ENCODE measurements around the gene TLE6.
"Not testable (repeated sequence)": the region's sequence is repeated elsewhere in the genome, so short reads cannot be mapped to it uniquely, and the experiment has no call there.

Gene TLE6

DNA sequence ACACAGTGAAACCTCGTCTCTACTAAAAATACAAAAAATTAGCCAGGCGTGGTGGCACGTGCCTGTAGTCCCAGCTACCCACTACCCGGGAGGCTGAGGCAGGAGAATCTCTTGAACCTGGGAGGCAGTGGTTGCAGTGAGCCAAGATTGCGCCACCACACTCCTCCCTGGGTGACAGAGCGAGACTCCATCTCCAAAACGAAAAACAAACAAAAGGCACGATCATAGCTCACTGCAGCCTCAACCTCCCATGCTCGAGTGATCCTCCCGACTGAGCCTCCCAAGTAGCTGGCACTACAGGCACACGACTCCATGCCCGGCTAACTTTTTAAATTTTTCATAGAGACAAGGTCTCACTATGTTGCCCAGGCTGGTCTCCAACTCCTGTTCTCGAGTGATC lies 34.7 kb downstream of the TLE6 start:
- not testable (repeated sequence) for H2BK15ac ChIP-seq (ENCODE audit: low read length); H2BK120ac ChIP-seq (ENCODE audit: low read depth, low read length); H3K4ac ChIP-seq (ENCODE audit: low read length); H3K14ac ChIP-seq (ENCODE audit: low read length); H3K79me1 ChIP-seq (ENCODE audit: low read depth, low read length); H4K91ac ChIP-seq (ENCODE audit: low read depth, low read length, poor library complexity); H2AFZ ChIP-seq (ENCODE audit: low read length); H3K36me3 ChIP-seq (replicated peaks in 1 of 2; ENCODE audit: control insufficient read depth in 2 of 2, insufficient read depth in 2 of 2, low read length in 2 of 2); H3K9me3 ChIP-seq (replicated peaks in 1 of 2; ENCODE audit: control insufficient read depth in 2 of 2, insufficient read depth in 1 of 2, low read depth in 1 of 2, low read length in 2 of 2); H4K8ac ChIP-seq (ENCODE audit: low read depth, low read length); H3K23ac ChIP-seq (ENCODE audit: low read depth, low read length, poor library complexity); DNase-seq (ENCODE audit: low spot score); H2BK5ac ChIP-seq (ENCODE audit: low read length); H3K4me3 ChIP-seq (ENCODE audit: low read length in 2 of 2); H3K4me2 ChIP-seq (ENCODE audit: insufficient read depth, low read length, poor library complexity, severe bottlenecking); H2BK12ac ChIP-seq (ENCODE audit: low read length); H3K9ac ChIP-seq (ENCODE audit: low read depth, low read length, poor library complexity); H3K18ac ChIP-seq (ENCODE audit: low read length); H3K27ac ChIP-seq (replicated peaks; ENCODE audit: low read length)
- no CpG with 5 or more reads among the region's 13 CpGs for WGBS, 2 donors (ENCODE audit: extremely low coverage in 2 of 2, insufficient read length in 2 of 2, insufficient replicate concordance in 1 of 2)
- Histone ChIP-seq H3K4me1 (ENCODE audit: control insufficient read depth in 2 of 2, insufficient read depth in 1 of 2, low read depth in 1 of 2, low read length in 2 of 2) (peaks cover 0 to 12% of the 10 kb centered on the region in 2 donors), H3K27me3 (ENCODE audit: control insufficient read depth in 3 of 3, insufficient read depth in 3 of 3, low read depth in 1 of 3, low read length in 3 of 3) (peaks cover 0 to 21% (median 2%) of the 10 kb centered on the region in 3 experiments), H2AK5ac (ENCODE audit: low read depth, low read length) (peak overlapping the region; percentile 51)

- Histone ChIP-seq H2BK120ac (ENCODE audit: low read depth, low read length) (no peak overlapping the region), H2BK15ac (ENCODE audit: low read length) (peak overlapping the region; percentile 62), H4K91ac (ENCODE audit: low read depth, low read length, poor library complexity) (no peak overlapping the region), H2AK5ac (ENCODE audit: low read depth, low read length) (peak overlapping the region; percentile 51), H2BK12ac (ENCODE audit: low read length) (peak overlapping the region; percentile 14), H3K4ac (ENCODE audit: low read length) (no peak overlapping the region), H3K4me1 (ENCODE audit: control insufficient read depth in 2 of 2, insufficient read depth in 1 of 2, low read depth in 1 of 2, low read length in 2 of 2) (peaks cover 0 to 12% of the 10 kb centered on the region in 2 donors), H3K18ac (ENCODE audit: low read length) (peak overlapping the region; percentile 15), H3K4me2 (ENCODE audit: insufficient read depth, low read length, poor library complexity, severe bottlenecking) (no peak overlapping the region), H2AFZ (ENCODE audit: low read length) (peak overlapping the region; percentile 41), H3K27ac (replicated peaks; ENCODE audit: low read length) (no peak overlapping the region), H3K27me3 (ENCODE audit: control insufficient read depth in 3 of 3, insufficient read depth in 3 of 3, low read depth in 1 of 3, low read length in 3 of 3) (peaks cover 0 to 21% (median 2%) of the 10 kb centered on the region in 3 experiments), H3K36me3 (replicated peaks in 1 of 2; ENCODE audit: control insufficient read depth in 2 of 2, insufficient read depth in 2 of 2, low read length in 2 of 2) (no peaks in the 10 kb centered on the region), H3K9ac (ENCODE audit: low read depth, low read length, poor library complexity) (peak overlapping the region; percentile 7), H3K9me3 (replicated peaks in 1 of 2; ENCODE audit: control insufficient read depth in 2 of 2, insufficient read depth in 1 of 2, low read depth in 1 of 2, low read length in 2 of 2) (no peaks in the 10 kb centered on the region), H4K8ac (ENCODE audit: low read depth, low read length) (no peak overlapping the region), H2BK5ac (ENCODE audit: low read length) (no peak overlapping the region), H3K23ac (ENCODE audit: low read depth, low read length, poor library complexity) (no peak overlapping the region), H3K4me3 (ENCODE audit: low read length in 2 of 2) (no peak overlapping the region), H3K79me1 (ENCODE audit: low read depth, low read length) (no peaks in the 10 kb centered on the region), H3K14ac (ENCODE audit: low read length) (no peak overlapping the region)
- WGBS, 2 donors (ENCODE audit: extremely low coverage in 2 of 2, insufficient read length in 2 of 2, insufficient replicate concordance in 1 of 2), result no CpG with 5 or more reads among the region's 16 CpGs
- no peak for DNase-seq (ENCODE audit: low spot score)
Observed at GRCh38 chr19:3012621-3013262, 35.4 kb downstream of the TLE6 start.

GRCh38 chr19:3013263-3013725 lies 35.9 kb downstream of the TLE6 start:
- H2BK120ac ChIP-seq (ENCODE audit: low read depth, low read length), result no peak overlapping the region
- H3K27ac ChIP-seq (replicated peaks; ENCODE audit: low read length), result no peak overlapping the region
- no peak overlapping the region for H3K14ac ChIP-seq (ENCODE audit: low read length)
- H2AK5ac ChIP-seq (ENCODE audit: low read depth, low read length), result no peak overlapping the region
- H3K36me3 ChIP-seq (replicated peaks in 1 of 2; ENCODE audit: control insufficient read depth in 2 of 2, insufficient read depth in 2 of 2, low read length in 2 of 2), result no peaks in the 10 kb centered on the region
- H4K91ac ChIP-seq (ENCODE audit: low read depth, low read length, poor library complexity), result no peak overlapping the region
- H2BK12ac ChIP-seq (ENCODE audit: low read length), result no peak overlapping the region
- no peak overlapping the region for H3K4ac ChIP-seq (ENCODE audit: low read length)
- H3K4me3 ChIP-seq (ENCODE audit: low read length in 2 of 2), result no peak overlapping the region
- peaks cover 0 to 21% (median 2%) of the 10 kb centered on the region in 3 experiments for H3K27me3 ChIP-seq (ENCODE audit: control insufficient read depth in 3 of 3, insufficient read depth in 3 of 3, low read depth in 1 of 3, low read length in 3 of 3)
- no peak overlapping the region for H2BK5ac ChIP-seq (ENCODE audit: low read length)
- H3K18ac ChIP-seq (ENCODE audit: low read length), result peak overlapping the region; percentile 68
- no peak overlapping the region for H2BK15ac ChIP-seq (ENCODE audit: low read length)
- no peak overlapping the region for H3K23ac ChIP-seq (ENCODE audit: low read depth, low read length, poor library complexity)
- H3K9me3 ChIP-seq (replicated peaks in 1 of 2; ENCODE audit: control insufficient read depth in 2 of 2, insufficient read depth in 1 of 2, low read depth in 1 of 2, low read length in 2 of 2), result no peaks in the 10 kb centered on the region
- H4K8ac ChIP-seq (ENCODE audit: low read depth, low read length), result no peak overlapping the region
- no peak overlapping the region for H3K9ac ChIP-seq (ENCODE audit: low read depth, low read length, poor library complexity)
- no peaks in the 10 kb centered on the region for H3K79me1 ChIP-seq (ENCODE audit: low read depth, low read length)
- no peak overlapping the region for H3K4me2 ChIP-seq (ENCODE audit: insufficient read depth, low read length, poor library complexity, severe bottlenecking)
- no peak for DNase-seq (ENCODE audit: low spot score)
- peak overlapping the region; percentile 41 for H2AFZ ChIP-seq (ENCODE audit: low read length)
- H3K4me1 ChIP-seq (ENCODE audit: control insufficient read depth in 2 of 2, insufficient read depth in 1 of 2, low read depth in 1 of 2, low read length in 2 of 2), result peaks cover 0 to 12% of the 10 kb centered on the region in 2 donors
- no CpG with 5 or more reads among the region's 7 CpGs for WGBS, 2 donors (ENCODE audit: extremely low coverage in 2 of 2, insufficient read length in 2 of 2, insufficient replicate concordance in 1 of 2)

- H3K79me1 ChIP-seq (ENCODE audit: low read depth, low read length), result no peaks in the 10 kb centered on the region
- no peak overlapping the region for H3K4me2 ChIP-seq (ENCODE audit: insufficient read depth, low read length, poor library complexity, severe bottlenecking)
- no peak overlapping the region for H2AK5ac ChIP-seq (ENCODE audit: low read depth, low read length)
- no peak overlapping the region for H3K18ac ChIP-seq (ENCODE audit: low read length)
- H3K4me3 ChIP-seq (ENCODE audit: low read length in 2 of 2), result no peak overlapping the region
- no peak overlapping the region for H2BK12ac ChIP-seq (ENCODE audit: low read length)
- no peak overlapping the region for H4K91ac ChIP-seq (ENCODE audit: low read depth, low read length, poor library complexity)
- H3K4ac ChIP-seq (ENCODE audit: low read length), result no peak overlapping the region
- H2BK15ac ChIP-seq (ENCODE audit: low read length), result no peak overlapping the region
- no peak for DNase-seq (ENCODE audit: low spot score)
- no peak overlapping the region for H2BK5ac ChIP-seq (ENCODE audit: low read length)
- H3K27me3 ChIP-seq (ENCODE audit: control insufficient read depth in 3 of 3, insufficient read depth in 3 of 3, low read depth in 1 of 3, low read length in 3 of 3), result peaks cover 0 to 17% (median 0%) of the 10 kb centered on the region in 3 experiments
- H2AFZ ChIP-seq (ENCODE audit: low read length), result no peak overlapping the region
- no peaks in the 10 kb centered on the region for H3K36me3 ChIP-seq (replicated peaks in 1 of 2; ENCODE audit: control insufficient read depth in 2 of 2, insufficient read depth in 2 of 2, low read length in 2 of 2)
- no peak overlapping the region for H2BK120ac ChIP-seq (ENCODE audit: low read depth, low read length)
- no peak overlapping the region for H3K9ac ChIP-seq (ENCODE audit: low read depth, low read length, poor library complexity)
- H3K14ac ChIP-seq (ENCODE audit: low read length), result no peak overlapping the region
- no CpG with 5 or more reads among the region's 8 CpGs for WGBS, 2 donors (ENCODE audit: extremely low coverage in 2 of 2, insufficient read length in 2 of 2, insufficient replicate concordance in 1 of 2)
- no peak overlapping the region for H3K27ac ChIP-seq (replicated peaks; ENCODE audit: low read length)
- no peaks in the 10 kb centered on the region for H3K9me3 ChIP-seq (replicated peaks in 1 of 2; ENCODE audit: control insufficient read depth in 2 of 2, insufficient read depth in 1 of 2, low read depth in 1 of 2, low read length in 2 of 2)
- no peak overlapping the region for H3K23ac ChIP-seq (ENCODE audit: low read depth, low read length, poor library complexity)
- no peak overlapping the region for H4K8ac ChIP-seq (ENCODE audit: low read depth, low read length)
- peaks cover 0 to 12% of the 10 kb centered on the region in 2 donors for H3K4me1 ChIP-seq (ENCODE audit: control insufficient read depth in 2 of 2, insufficient read depth in 1 of 2, low read depth in 1 of 2, low read length in 2 of 2)
Observed at GRCh38 chr19:3014135-3014534, 36.8 kb downstream of the TLE6 start.

Data from neuronal stem cell (in vitro differentiated cells).